HG02973 (cell line): ENCODE measurements around the gene LSP1.
"Not testable (repeated sequence)": the region's sequence is repeated elsewhere in the genome, so short reads cannot be mapped to it uniquely, and the experiment has no call there.

Source experiments
- ATAC-seq: cut with Tn5 transposase; IDR thresholded peaks from one replicate; pipeline ENCODE4 v1.9.1; 2021; ENCODE audit warnings: moderate library complexity; ENCODE audit not compliant: unreplicated experiment

The LSP1 gene

DNA sequence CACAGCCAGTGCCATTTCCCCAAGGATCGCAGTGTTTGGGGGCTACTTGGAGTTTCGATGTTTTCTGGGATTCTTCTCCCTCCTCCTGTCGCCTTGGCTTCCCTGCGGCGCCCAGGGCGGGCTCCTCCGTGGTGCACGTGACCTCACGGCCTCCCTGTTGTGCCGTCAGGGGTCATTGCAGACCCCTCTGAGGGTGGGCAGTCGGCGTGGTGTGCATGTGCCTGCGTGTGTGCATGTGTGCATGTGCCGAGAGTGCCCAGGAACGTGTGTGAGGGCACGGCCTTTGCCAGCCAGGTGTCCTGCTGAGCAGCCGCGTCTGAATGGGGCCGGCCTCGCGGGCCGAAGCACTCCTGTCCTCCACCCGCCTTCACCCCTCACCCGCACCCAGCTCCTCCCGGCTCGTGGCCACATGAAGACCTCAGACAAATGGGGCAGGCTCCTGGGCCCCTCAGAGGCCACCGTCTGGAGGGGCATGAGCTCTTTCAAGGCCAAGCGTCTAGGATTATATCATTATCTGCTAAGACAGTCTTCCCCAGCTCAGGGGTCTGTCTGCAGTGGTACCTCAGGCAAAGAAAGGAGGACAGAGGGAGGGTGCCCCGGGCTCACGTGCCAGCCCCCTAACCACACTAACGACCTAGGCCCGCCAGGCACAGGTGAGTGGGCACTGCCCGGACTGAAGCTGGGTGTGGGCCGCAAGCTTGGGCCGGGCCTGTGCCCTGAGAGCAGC, 84.9 kb downstream of the LSP1 start:
- no peak for ATAC-seq

DNA sequence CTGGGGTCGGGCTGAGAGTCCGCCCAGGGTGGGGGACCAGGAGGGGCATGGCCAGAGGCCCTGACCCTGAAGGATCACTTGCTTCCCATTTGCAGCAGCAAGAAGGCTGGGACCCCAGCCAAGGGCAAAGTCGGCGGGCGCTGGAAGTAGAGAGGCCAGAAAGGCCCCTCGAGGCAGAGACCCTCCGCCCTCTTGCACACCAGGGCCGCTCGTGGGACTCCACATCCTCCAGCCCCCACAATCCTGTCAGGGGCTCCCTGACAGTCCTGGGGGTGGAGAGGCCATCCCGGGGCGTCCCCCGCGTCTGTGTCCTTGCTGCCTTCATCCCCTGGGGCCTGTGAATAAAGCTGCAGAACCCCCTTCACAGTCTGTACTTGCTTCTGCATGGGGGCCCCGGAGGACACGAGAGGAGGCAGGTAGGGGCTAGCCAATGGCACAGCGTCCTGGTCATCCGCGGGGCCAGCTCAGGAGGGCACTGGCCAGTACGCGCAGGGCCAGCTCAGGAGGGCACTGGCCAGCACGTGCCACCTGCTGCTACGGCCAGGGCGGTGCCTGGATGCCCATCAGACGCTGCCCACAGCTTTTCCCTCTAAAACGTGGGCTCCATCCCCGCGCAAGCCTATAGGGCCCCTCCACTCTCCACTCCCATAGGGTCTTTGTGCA, 85.6 kb downstream of the LSP1 start:
- no peak for ATAC-seq

DNA sequence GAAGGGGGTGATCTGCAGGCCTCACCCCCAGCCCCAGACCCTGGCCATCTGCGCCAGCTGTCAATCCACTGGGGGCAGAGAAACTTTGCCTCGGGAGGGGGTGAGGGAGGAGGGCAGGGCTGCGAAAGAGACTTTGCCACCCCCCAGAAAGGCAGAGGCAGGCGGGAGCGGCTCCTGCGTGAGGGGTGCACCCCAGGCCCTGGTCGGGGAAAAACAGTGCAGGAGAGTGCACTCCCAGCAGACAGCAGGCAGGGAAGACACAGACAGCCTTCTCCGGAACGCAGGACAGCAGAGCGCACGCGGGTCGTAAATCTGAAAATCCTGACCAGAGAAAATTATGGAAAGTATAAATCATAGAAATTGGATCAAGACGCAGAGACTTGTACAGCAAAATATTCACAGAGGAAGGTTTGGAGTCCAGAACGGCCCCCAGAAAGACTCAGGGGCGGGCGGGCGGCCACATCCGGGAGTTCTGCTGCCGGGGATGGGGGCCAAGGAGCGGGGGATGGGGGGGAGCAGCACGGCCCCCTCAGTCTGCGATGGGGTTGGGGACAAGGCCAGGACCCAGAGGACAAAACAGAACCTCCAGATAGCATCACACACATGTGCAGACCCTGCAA, 86.2 kb downstream of the LSP1 start:
- no peak for ATAC-seq

DNA sequence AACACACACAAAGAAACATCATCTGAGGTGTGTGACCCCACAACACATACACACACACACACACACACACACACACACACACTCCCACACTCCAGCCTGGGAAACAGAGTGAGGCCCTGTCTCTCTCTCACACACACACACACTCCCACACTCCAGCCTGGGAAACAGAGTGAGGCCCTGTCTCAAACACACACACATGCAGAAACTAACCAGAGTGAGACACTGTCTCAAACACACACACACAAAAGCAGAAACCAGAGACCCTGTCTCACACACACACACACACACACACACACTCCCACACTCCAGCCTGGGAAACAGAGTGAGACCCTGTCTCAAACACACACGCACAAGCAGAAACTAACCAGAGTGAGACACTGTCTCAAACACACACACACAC, 86.9 kb downstream of the LSP1 start:
- not testable (repeated sequence) for ATAC-seq
